ENCODE data around the gene C11orf98. TPM values are rescaled to one million over a fixed set of nuclear protein-coding genes. Genes with fewer than 3 reads are reported as not detected.

The C11orf98 gene
- total and polyA plus RNA-seq, 2 of the 13 experiments (the other 11 are each of a cell fraction or from before 2014, with no cell fraction given): 30.4 to 91.8 TPM

- TF ChIP-seq ZNF276 (CRISPR knock-in tag; IDR thresholded peaks at IDR 0.05; ENCODE audit: low read depth) (no peak), AKAP8 (CRISPR knock-in tag; IDR thresholded peaks at IDR 0.05) (0 out of 2 replicates have a peak, but pooled peaks have one; percentile 0), ZC3H13 (CRISPR knock-in tag; IDR thresholded peaks at IDR 0.05) (no peak), MAF1 (CRISPR knock-in tag; IDR thresholded peaks at IDR 0.05; ENCODE audit: borderline replicate concordance) (no peak; the same call in 1 of the 2 replicates), U2AF2 (IDR thresholded peaks at IDR 0.05; ENCODE audit: low read depth, low read length) (no peak), ZNF770 (CRISPR knock-in tag; IDR thresholded peaks at IDR 0.05) (peak; percentile 14; the same call in 1 of the 2 replicates), NFIC (IDR thresholded peaks at IDR 0.05; ENCODE audit: low read length) (no peak), CBFB (CRISPR knock-in tag; IDR thresholded peaks at IDR 0.05) (no peak), MBNL3 (CRISPR knock-in tag; conservative IDR thresholded peaks at IDR 0.05) (no peak), PTBP1 (IDR thresholded peaks at IDR 0.05; ENCODE audit: low read depth, low read length, poor library complexity, severe bottlenecking) (no peak), PRMT3 (CRISPR knock-in tag; IDR thresholded peaks at IDR 0.05; ENCODE audit: borderline replicate concordance, low read depth) (no peak), ZNF143 (CRISPR knock-in tag; IDR thresholded peaks at IDR 0.05) (peak; percentile 52; the same call in 1 of the 2 replicates), BHLHE40 (IDR thresholded peaks at IDR 0.05; ENCODE audit: low read length) (no peak), CENPBD1 (CRISPR knock-in tag; IDR thresholded peaks at IDR 0.05; ENCODE audit: borderline replicate concordance, low read depth) (no peak), TOPORS (CRISPR knock-in tag; IDR thresholded peaks at IDR 0.05) (no peak)
Observed at GRCh38 chr11:62664405-62665074, 470 bp downstream of the C11orf98 start (continued).

All from HepG2 (cell line).